Panc1 (cell line): ENCODE data around the gene CKB.

Experiments
- CTCF ChIP-seq: fragments of 450-650 bp; IDR thresholded peaks from 2 replicates; pipeline ENCODE4 v1.5.1; 2017; ENCODE audit warnings: mild to moderate bottlenecking
- REST ChIP-seq, 2 experiments: IDR thresholded peaks; 2 replicates each; pipeline ENCODE4 v1.6.1; 2011 to 2012; ENCODE audit warnings: low read depth in 2 of 2, control low read depth in 1 of 2, low read length in 1 of 2, mild to moderate bottlenecking in 1 of 2, moderate library complexity in 1 of 2; ENCODE audit not compliant: insufficient read depth in 1 of 2

- TF ChIP-seq CTCF (no peak), REST (IDR thresholded peaks at IDR 0.05; ENCODE audit: insufficient read depth in 1 of 2, low read depth in 2 of 2, low read length in 1 of 2) (no peak)
These were observed 3.4 kb downstream of the CKB start for GRCh38 chr14:103519043-103519836.
